22Rv1 (cell line): ENCODE measurements around the gene WDSUB1.

Experiments used
- H3K27ac ChIP-seq: fragments of 450-650 bp; 2 replicates; pipeline ENCODE4 v1.5.1; 2017
- ZFX ChIP-seq: fragments of 450-650 bp; IDR thresholded peaks from 2 replicates; pipeline ENCODE4 v1.6.1; 2017; ENCODE audit warnings: antibody characterized with exemption, borderline replicate concordance
- TF ChIP-seq, protein P1 (sequence below): fragments of 450-650 bp; IDR thresholded peaks from 2 replicates; pipeline ENCODE4 v1.5.1; 2017; ENCODE audit warnings: mild to moderate bottlenecking

The WDSUB1 gene

GRCh38 chr2:159227467-159227866, 59.0 kb downstream of the WDSUB1 start:
- no peak overlapping the region for H3K27ac ChIP-seq
- TF ChIP-seq, protein P1, sequence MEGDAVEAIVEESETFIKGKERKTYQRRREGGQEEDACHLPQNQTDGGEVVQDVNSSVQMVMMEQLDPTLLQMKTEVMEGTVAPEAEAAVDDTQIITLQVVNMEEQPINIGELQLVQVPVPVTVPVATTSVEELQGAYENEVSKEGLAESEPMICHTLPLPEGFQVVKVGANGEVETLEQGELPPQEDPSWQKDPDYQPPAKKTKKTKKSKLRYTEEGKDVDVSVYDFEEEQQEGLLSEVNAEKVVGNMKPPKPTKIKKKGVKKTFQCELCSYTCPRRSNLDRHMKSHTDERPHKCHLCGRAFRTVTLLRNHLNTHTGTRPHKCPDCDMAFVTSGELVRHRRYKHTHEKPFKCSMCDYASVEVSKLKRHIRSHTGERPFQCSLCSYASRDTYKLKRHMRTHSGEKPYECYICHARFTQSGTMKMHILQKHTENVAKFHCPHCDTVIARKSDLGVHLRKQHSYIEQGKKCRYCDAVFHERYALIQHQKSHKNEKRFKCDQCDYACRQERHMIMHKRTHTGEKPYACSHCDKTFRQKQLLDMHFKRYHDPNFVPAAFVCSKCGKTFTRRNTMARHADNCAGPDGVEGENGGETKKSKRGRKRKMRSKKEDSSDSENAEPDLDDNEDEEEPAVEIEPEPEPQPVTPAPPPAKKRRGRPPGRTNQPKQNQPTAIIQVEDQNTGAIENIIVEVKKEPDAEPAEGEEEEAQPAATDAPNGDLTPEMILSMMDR, result no peak
- no peak for TF ChIP-seq ZFX

- H3K27ac ChIP-seq, result no peak overlapping the region
- TF ChIP-seq, protein P1, result no peak
- no peak for TF ChIP-seq ZFX
Observed at GRCh38 chr2:159226608-159227385, 59.7 kb downstream of the WDSUB1 start.

- no peak overlapping the region for H3K27ac ChIP-seq
- TF ChIP-seq, protein P1, result no peak
- no peak for TF ChIP-seq ZFX
Observed at GRCh38 chr2:159226059-159226461, 60.4 kb downstream of the WDSUB1 start.

DNA sequence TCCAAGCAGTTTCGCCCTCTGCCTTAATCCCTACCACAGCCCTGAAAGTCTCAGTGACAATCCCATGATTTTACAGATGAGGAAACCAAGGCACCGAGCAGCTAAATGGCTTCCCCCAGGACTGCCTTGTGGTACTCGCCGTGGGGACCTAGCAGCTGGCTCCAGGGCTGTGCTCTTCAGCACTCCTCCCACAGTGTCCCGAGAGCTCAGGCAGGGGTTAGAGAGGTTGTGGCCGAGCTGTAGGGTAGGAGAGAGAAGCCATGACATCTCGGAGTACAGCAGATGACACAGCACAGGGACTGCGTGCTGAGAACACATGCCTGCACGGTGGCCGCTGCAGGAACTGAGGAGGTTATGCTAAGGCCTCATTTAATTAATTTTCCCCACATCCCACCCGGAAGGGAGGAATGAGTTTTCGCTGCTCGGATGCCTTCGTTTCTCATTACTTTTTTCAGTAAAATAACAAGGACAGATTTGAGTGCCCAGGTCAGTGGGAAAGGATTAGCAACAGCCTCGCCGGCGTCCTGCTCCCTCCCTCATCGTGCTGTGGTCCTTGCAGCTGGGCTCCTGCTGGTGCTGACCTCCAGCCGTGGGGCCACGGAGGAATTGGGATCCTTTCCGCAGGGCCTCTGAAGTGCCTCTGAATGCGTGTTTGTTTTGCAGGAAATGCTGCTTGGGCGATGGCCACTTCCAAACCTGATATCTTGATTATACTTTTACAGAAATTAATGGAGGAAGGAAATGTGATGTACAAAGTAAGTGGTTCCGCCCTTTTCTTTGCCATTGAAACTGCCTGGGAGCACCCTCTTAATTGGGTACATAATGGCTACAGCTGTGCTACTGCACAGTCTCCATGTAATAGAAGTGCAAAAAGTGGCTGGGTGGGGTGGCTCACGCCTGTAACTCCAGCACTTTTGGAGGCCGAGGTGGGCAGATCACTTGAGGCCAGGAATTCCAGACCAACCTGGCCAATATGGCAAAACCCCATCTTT, 61.2 kb downstream of the WDSUB1 start:
- no peak for TF ChIP-seq ZFX
- TF ChIP-seq, protein P1, result no peak

GRCh38 chr2:159224061-159224813, 62.3 kb downstream of the WDSUB1 start:
- no peak overlapping the region for H3K27ac ChIP-seq
- TF ChIP-seq, protein P1, result no peak
- no peak for TF ChIP-seq ZFX

More for the DNA sequence above, 61.2 kb downstream of the WDSUB1 start:
- H3K27ac ChIP-seq, result no peak overlapping the region

DNA sequence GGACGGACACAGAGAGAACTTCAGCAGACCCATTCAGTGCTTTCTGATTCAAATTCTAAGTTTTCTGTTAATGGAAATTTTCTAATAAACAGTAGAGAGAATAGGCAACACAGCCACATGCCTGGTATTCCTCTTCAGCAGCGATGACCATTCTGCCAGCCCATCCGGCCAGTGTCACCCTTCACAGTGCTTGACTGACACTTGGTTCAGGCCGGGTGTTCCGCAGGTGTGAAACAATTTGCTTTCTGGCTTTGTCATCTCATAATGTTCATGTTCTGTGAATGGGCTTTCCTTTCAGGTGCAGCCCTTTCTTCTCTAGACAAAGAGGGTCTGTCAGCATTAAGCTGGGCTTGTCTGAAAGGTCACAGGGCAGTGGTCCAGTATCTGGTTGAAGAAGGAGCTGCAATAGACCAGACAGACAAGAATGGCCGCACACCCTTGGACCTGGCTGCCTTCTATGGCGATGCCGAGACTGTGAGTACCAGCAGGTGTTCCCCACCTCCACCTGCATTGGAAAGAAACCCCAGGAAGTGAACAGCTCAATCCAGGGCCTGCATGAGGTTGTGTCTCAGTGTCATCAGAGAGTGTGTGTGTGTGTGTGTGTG, 67.0 kb downstream of the WDSUB1 start:
- no peak for TF ChIP-seq ZFX
- TF ChIP-seq, protein P1, result no peak
- H3K27ac ChIP-seq, result no peak overlapping the region
